Neural progenitor cell (in vitro differentiated cells): Measurements from ENCODE around the gene LRRC49.

ENCODE experiments used
- CTCF ChIP-seq: fragments of 200-600 bp; sonication (generic); IDR thresholded peaks from 2 replicates; pipeline ENCODE4 v1.5.1; 2017; ENCODE audit warnings: antibody characterized with exemption, mild to moderate bottlenecking
- EZH2 ChIP-seq: fragments of 200-600 bp; sonication (generic); IDR thresholded peaks from 2 replicates; pipeline ENCODE4 v1.6.1; 2017; ENCODE audit warnings: antibody characterized with exemption, mild to moderate bottlenecking, moderate library complexity

DNA sequence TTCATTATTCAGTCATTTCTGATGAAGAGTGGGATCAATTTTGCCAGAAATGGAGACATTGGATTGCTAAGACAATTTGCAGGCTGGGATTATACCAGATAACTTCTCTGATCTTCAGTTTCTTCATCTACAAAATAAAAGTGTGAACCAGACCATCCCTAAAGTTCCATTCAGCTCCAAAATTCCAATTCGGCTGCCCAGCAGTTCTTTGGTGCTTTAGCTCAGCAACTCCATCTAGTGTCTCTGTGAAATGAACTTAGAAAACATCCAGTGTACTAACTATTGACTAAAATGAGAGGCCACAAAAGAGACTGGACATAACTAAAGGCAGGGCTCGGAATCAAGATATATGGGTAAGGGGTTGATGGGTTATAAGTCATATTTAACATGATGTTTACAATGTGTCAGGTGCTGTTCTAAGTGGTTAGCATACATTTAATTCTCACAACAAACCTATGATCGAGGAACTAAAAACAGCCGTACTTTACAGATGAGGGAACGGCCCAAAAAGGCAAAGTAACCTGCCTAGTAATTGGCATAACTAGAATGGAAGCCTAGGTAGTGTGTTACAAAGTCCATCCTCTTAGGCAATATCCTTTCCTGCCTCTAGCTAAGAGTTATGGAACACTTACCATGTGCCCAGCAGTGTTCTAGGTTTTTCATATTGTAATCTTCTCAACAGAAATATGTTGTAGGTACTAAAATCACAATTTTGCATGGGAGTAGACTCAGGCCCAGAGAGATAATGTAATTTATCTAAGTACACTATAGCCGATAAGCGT is 17.4 kb upstream of the LRRC49 start:
- no peak for TF ChIP-seq EZH2
- peak; percentile 48 for TF ChIP-seq CTCF
